ENCODE measurements around the gene RNF5.
"Not testable (repeated sequence)": the region's sequence is repeated elsewhere in the genome, so short reads cannot be mapped to it uniquely, and the experiment has no call there.

The RNF5 gene

DNA sequence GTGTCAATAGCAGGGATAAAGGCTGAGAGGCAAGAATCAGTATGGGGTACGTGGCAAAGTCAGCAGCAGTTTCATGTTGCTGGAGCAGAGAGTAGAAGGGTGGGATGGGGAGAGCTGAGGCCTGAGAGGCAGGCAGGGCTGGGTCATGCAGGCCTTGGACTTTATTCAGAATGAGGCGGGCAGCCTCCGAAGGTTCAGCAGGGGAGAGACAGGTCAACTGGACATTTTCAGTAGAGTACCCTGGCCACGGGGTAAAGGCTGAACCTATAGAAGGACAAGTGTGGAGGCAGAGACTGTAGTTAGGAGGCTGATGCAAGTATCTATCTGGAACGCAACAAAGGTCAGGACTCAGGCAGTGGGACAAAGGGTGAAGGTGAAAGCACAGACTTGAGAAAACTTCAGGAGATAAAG lies 32.0 kb downstream of the RNF5 start:
- DNase-seq (ENCODE audit: low spot score), result no peak

DNA sequence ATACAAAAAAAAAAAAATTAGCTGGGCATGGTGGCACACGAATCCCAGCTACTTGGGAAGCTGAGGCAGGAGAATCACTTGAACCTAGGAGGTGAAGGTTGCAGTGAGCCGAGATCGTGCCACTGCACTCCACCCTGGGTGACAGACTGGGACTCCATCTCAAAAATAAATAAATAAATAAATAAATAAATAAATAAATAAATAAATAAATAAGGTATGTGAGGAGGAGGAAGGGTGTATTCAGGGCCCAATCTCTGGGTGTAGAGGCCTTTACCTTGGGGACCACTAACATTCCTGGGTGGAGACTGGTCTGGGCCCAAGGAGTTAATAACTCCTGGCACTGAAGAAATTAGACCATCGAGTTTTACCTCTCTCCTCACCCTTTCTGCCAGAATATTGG lies 33.2 kb downstream of the RNF5 start:
- DNase-seq (ENCODE audit: low spot score), result not testable (repeated sequence)

DNA sequence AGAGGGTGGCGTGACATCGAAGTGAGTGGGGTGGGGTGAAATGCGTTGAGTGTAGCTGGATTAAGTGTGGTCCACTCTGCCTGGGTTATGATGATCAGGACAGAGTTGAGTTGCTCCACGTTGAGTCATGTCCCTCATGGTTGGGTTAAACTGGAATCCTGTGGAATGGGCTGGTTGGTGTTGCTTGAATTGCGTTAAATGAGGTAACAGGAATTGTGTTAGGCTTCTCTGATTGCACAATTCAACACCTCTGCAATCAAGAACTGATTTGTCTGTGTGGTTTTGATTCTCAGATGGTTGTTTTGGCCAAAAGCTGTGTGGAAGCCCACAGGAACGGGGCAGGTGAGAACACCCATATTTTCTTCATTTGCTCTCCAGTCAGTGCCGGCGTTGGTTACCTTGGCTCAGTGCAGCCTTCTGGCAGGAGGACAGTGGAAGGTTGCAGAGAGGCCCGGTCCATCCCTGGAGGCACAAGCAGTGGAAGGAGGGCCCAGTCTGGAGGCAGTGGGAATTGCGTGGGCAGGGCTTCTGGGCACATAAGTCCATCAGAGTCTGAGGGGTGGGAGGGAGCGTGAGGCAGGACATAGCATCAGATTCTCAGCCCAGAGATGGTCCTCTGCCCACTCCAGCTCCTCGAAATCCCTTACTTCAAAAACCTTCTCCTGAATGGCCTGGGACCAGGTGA lies 34.0 kb downstream of the RNF5 start:
- DNase-seq (ENCODE audit: low spot score), result no peak

DNA sequence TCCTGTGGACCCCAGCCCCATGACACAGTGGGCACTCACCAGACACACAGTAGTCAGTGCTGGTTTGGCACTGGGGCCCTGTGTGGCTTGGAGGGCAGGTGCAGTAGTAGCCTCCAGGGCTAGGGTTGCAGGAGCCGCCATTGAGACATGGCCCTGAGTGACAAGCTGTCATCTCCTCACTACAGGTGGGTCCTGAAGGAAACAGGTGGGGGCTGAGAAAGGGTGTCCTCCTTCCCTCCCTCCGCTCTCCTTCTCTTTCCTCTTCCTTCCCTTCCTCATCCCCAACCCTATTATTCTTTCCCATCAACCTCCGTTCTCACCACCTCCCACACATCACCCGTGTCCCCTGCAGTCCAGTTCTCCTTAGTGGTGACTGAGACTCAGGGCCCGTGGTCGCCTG lies 35.4 kb downstream of the RNF5 start:
- no peak for DNase-seq (ENCODE audit: low spot score)

DNA sequence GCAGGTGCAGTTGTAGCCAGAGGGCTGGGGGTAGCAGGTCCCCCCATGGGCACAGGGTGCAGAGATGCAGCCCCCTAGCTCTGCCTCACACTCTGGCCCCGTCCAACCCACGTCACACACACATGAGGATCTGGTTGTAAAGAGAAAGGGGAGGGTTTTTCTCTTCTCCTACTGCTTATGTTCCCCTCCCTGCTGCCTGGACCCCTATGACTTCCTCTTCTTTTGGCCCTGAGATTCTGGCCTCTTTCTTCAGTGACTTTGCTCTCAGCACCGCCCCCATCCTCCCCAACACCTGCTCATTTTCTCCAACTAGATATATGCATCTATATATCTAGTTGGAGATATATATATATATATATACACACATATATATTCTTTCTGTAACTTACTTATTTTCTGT lies 35.9 kb downstream of the RNF5 start:
- no peak for DNase-seq (ENCODE audit: low spot score)

DNA sequence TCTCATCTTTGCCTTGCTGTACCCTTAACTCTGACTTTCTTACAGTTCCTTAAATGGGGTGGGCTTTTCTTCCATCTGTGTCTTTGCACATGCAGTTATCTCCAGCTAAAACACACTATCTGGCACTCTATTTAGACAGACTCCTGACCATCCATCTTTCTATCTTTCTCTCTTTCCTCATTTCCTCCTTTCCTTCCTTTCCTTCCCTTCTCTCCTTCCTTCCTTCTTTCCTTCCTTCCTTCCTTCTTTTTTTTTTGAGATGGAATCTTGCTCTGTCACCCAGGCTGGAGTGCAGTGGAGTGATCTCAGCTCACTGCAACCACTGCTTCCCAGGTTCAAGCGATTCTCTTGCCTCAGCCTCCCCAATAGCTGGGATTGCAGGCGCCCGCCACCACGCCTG lies 37.4 kb downstream of the RNF5 start:
- no peak for DNase-seq (ENCODE audit: low spot score)

DNA sequence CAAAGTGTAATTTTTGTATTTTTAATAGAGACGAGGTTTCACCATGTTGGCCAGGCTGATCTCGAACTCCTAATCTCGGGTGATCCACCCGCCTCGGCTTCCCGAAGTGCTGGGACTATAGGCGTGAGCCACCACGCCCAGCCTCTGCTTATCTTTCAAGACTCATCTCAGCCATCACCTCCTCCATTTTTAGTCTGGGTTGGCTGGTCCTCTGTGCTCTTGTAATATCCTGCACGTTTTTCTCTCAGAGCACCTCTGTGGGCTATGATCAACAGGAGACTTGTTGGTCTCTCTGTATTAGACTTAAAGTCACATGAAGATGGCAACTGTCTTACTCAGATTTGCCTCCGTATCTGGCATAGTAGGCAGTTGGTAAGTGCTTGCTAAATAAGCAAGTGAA lies 38.1 kb downstream of the RNF5 start:
- no peak for DNase-seq (ENCODE audit: low spot score)

DNA sequence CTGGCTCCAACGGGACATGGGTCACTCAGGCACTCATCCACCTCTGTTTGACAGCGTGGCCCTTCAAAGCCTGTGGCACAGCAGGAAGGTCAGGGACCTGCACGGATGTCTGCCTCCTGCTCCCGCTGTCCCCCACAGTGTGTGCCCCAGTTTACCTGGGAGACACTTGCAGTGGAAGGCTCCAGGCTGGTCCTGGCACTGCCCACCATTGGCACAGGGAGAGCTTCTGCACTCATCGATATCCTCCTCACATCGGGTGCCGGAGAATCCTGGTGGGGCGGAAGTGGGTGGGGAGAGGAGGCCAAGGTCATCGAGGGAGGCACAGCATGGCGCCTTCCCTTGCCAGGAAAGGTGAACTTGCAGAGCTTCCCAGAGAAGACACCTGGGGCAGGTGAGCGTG lies 38.8 kb downstream of the RNF5 start:
- DNase-seq (ENCODE audit: low spot score), result no peak

DNA sequence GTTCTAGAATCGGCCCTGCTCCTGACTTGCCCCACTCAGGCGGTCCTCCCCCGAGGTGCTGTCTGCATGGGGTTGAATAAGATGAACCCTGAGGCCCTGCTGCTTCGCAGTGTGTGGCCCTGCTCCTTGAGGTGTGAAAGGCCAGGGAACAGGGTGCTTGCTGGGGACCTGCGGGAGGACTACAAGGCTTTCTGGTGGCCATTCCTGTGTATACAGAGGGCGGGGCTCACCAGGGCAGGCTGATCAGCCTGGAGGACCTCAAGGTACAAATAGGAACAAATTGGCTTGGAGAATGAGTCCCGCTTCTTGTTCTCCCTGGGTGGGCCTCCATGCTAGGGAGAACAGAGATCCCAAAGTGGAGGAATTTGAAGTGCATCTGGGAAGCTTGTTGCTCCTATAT lies 40.0 kb downstream of the RNF5 start:
- DNase-seq (ENCODE audit: low spot score), result no peak

DNA sequence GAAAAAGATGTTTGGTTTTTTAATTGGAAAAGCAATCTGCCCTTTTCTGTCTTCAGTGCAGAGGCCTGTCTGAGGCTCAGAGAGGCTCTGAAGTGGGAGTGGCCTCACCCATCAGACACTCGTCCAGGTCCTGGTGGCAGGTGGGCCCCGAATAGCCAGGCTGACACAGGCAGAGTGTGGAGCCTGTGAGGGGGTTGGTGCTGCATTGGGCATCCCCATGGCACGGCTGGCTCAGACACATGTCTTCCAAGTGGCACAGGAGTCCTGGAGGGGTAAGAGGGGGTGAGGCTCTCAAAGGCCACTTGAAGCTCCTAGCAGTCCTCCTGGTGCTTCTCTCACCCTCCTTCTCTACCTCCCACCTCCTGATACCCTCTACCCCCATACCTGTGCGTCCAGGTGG lies 41.8 kb downstream of the RNF5 start:
- DNase-seq (ENCODE audit: low spot score), result no peak

DNA sequence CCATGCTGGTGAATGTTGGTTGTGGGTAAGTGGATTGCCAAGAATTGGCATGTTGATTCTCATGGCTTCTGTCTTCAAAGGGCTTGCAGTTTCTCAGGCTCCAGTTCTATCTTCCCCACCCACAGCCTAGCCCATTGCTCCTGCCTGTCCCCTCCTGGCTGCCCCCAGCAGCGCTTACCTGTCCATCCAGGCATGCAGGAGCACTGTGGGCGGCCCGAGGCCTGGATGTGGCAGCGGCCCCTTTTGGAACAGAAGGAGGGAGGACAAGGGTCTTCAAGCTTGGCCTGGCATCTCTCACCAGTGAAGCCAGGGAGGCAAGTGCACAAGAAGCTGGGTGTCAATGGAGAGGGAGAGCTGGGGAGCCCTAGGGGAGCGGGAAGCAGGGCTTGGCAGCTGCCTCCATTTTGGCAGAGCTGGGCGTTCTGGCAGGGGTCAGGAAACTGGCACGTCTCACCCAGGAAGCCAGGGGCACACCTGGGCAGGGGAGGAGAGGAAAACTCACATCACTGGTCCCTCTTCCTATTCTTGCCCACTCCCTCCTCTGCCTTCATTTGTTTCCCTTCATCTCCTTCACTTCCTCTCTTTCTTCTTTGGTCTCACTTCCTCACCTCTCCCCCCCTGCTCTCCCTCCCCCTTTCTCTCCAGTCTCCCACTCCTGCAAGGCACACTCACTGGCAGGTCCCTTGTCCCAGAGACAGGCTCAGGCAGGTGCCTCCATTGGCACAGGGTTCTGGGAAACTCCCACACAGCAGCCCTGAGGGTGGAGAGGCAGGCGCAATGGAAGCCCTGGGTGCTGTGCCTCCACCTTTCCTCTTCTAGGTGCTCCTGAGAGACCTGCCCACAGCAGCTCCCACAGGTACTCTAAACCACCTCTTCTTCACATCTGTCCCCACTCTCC lies 44.4 kb downstream of the RNF5 start:
- DNase-seq (ENCODE audit: low spot score), result no peak

DNA sequence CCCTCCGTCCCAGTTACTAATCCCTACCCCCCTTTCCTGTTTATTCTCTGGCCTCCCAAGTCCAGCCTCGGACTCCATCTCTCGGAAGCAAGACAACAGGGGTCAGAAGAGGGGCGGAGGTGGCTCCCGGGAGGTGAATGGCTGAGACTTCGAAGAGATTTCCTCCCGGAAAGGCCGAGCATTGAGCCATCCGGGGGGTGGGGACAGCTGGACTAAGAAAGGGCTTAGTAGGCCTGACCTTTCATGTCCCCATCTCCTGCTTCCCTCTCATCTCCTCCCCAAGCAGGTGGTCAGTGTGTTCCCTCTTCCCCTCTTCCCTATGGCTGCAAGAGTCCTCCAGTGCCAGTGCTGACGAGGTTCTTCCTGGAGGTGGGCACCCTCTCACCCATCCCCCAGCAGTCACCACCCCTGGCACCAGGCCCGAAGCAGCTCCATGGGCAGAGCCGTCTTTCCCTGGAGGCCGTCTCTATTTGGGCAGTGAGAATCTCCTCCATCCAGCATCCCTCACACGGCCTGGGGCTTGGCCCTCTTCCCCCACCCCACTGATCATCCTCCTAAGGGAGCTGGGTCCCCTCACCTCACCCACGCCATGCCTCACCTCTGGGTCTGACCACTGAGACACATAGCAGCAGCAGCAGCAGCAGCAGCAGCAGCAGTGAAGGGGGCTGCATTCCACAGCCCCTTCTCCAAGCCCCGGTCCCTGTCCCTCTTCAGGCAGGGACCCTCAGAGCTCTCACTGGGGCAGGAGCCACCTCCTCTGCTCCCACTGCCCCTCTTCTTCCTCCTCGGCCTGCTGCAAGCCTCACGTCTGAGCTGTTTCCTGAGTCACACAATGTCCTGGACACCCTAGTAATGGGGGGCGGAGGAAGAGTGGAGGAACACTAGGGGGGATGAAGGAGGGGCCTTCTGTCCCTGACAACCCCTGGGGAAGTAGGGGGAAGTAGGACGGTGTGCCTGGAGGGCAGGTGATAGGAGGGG lies 45.3 kb downstream of the RNF5 start, which contains the start of gene NOTCH4:
Gene NOTCH4 (minus strand): TSS at position 810 of the 978 bp plus-strand sequence. CDS start 139 bp downstream, at position 671.
- DNase-seq (ENCODE audit: low spot score), result no peak

DNA sequence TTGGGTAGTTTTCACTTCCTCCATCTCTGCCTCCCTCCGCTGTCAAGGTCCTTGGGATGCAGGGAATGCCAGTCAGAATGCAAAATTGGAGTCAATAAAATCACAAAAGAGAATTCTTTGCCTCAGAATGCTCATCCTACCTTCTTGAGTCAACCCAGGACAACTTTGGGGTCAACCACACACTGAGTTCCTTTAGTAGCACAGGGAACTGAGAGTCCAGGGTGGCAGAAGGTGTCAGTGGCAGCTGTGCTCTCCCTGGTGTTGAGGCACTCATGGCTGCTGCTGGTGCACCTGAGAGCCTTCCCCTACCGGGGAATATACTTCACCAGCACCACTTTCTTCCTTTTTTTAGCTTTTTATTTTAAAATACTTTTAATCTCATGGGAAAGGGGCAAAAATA lies 46.5 kb downstream of the RNF5 start:
- no peak for DNase-seq (ENCODE audit: low spot score)

DNA sequence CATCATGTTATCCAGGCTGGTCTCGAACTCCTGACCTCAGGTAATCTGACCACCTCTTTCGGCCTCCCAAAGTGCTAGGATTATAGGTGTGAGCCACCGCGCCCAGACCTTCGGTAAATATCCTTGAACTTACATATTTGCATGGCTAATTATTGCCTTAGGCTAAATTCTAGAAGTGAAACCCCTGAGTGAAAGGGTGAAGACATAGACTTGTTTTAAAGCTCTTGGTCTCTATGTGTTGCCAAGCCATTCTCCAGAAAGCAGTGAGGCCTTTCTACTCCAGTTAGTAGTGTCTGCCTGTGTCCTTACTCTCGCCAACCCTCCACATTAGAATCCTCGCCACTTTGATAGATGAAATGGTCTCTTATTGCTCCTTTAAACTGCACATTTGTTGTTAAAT lies 48.2 kb downstream of the RNF5 start:
- no peak for DNase-seq (ENCODE audit: low spot score)

Data from cerebellar cortex (tissue), 1 donor.